IPS-NIHi7 (cell line): ENCODE measurements around the gene NDOR1.

Experiments
- DNase-seq: peaks from one replicate; pipeline ENCODE4 v3.0.0; 2012; ENCODE audit warnings: mixed read lengths; ENCODE audit errors: extremely low spot score

NDOR1 gene

GRCh38 chr9:137262909-137263285, 57.4 kb downstream of the NDOR1 start:
- DNase-seq, result no peak

- no peak for DNase-seq
Measured at GRCh38 chr9:137263506-137263905, 58.0 kb downstream of the NDOR1 start.

- no peak for DNase-seq
Measured at GRCh38 chr9:137264067-137264466, 58.6 kb downstream of the NDOR1 start.

GRCh38 chr9:137265496-137266161, 60.1 kb downstream of the NDOR1 start:
- no peak for DNase-seq

- DNase-seq, result no peak
Measured at GRCh38 chr9:137266162-137266527, 60.6 kb downstream of the NDOR1 start.
